HepG2 (cell line): ENCODE measurements around the gene RB1.

Source experiments
- RFXAP ChIP-seq: sonication (generic); formaldehyde crosslinking; IDR thresholded peaks from 2 replicates; pipeline ENCODE4 v1.4.0; 2020; ENCODE audit warnings: missing genetic modification reagents, borderline replicate concordance
- RORA ChIP-seq: sonication (generic); formaldehyde crosslinking; IDR thresholded peaks from 2 replicates; pipeline ENCODE4 v1.5.0; 2020; ENCODE audit warnings: mild to moderate bottlenecking, missing genetic modification reagents, moderate library complexity
- SRSF4 ChIP-seq: fragments of 200-400 bp; formaldehyde crosslinking; IDR thresholded peaks from one replicate; pipeline ENCODE4 v1.6.1; 2018; ENCODE audit warnings: mild to moderate bottlenecking, low read depth, low read length, moderate library complexity; ENCODE audit not compliant: poor library complexity, severe bottlenecking
- TF ChIP-seq, protein P1 (sequence below): sonication (generic); formaldehyde crosslinking; IDR thresholded peaks from 2 replicates; pipeline ENCODE4 v1.5.0; 2020; ENCODE audit warnings: mild to moderate bottlenecking, missing genetic modification reagents, moderate library complexity

DNA sequence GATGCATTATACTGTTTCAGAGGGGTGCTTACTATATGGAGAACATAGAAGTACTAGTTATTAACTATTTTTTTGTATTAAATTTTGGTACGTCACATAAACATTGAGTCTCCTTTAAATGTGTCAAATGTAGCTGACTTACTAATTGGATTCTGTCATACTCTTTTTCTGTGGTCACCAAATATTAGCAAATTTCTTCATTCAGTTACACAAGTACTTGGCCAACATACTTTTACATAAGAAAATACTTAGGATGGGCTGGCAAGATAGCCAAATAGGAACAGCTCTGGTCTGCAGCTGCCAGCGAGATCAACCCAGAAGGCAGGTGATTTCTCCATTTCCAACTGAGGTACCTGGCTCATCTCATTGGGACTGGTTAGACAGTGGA lies 90.1 kb downstream of the RB1 start:
- TF ChIP-seq RFXAP (CRISPR knock-in tag), result no peak
- TF ChIP-seq, protein P1, sequence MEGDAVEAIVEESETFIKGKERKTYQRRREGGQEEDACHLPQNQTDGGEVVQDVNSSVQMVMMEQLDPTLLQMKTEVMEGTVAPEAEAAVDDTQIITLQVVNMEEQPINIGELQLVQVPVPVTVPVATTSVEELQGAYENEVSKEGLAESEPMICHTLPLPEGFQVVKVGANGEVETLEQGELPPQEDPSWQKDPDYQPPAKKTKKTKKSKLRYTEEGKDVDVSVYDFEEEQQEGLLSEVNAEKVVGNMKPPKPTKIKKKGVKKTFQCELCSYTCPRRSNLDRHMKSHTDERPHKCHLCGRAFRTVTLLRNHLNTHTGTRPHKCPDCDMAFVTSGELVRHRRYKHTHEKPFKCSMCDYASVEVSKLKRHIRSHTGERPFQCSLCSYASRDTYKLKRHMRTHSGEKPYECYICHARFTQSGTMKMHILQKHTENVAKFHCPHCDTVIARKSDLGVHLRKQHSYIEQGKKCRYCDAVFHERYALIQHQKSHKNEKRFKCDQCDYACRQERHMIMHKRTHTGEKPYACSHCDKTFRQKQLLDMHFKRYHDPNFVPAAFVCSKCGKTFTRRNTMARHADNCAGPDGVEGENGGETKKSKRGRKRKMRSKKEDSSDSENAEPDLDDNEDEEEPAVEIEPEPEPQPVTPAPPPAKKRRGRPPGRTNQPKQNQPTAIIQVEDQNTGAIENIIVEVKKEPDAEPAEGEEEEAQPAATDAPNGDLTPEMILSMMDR, result no peak
- no peak for TF ChIP-seq SRSF4
- TF ChIP-seq RORA, result no peak
